Neutrophil (primary cell): ENCODE results near the gene FOSB.

Experiments
- H3K27ac ChIP-seq: fragments of 200-600 bp; sonication (generic); 2 replicates; pipeline ENCODE4 v1.5.1; 2016; ENCODE audit warnings: mild to moderate bottlenecking, moderate library complexity
- H3K27me3 ChIP-seq: fragments of 200-600 bp; sonication (generic); 2 replicates; pipeline ENCODE4 v1.6.0; 2016; ENCODE audit warnings: mild to moderate bottlenecking
- H3K36me3 ChIP-seq: fragments of 200-600 bp; sonication (generic); 2 replicates; pipeline ENCODE4 v1.5.1; 2017
- H3K4me1 ChIP-seq, 2 experiments: fragments of 200-600 bp in 1 of 2; sonication (generic) in 1 of 2; 1 replicate in 1 of 2; 2 replicates in 1 of 2; pipeline versions ENCODE4 v1.5.1 to v1.6.1; 2013 to 2016; ENCODE audit warnings: low read depth in 1 of 2, low read length in 1 of 2, mild to moderate bottlenecking in 1 of 2, moderate library complexity in 1 of 2; ENCODE audit not compliant: control insufficient read depth in 1 of 2, insufficient read depth in 1 of 2
- H3K4me3 ChIP-seq, 2 experiments: fragments of 200-600 bp in 1 of 2; sonication (generic) in 1 of 2; 1 replicate in 1 of 2; 2 replicates in 1 of 2; pipeline ENCODE4 v1.5.1; 2013 to 2016; ENCODE audit warnings: low read depth in 1 of 2, low read length in 1 of 2, mild to moderate bottlenecking in 1 of 2, moderate library complexity in 1 of 2
- H3K9me3 ChIP-seq: fragments of 200-600 bp; sonication (generic); 2 replicates; pipeline ENCODE4 v1.5.1; 2016
- CTCF ChIP-seq: fragments of 200-600 bp; sonication (generic); IDR thresholded peaks from 2 replicates; pipeline ENCODE4 v1.5.1; 2016; ENCODE audit warnings: antibody characterized with exemption

The FOSB gene

DNA sequence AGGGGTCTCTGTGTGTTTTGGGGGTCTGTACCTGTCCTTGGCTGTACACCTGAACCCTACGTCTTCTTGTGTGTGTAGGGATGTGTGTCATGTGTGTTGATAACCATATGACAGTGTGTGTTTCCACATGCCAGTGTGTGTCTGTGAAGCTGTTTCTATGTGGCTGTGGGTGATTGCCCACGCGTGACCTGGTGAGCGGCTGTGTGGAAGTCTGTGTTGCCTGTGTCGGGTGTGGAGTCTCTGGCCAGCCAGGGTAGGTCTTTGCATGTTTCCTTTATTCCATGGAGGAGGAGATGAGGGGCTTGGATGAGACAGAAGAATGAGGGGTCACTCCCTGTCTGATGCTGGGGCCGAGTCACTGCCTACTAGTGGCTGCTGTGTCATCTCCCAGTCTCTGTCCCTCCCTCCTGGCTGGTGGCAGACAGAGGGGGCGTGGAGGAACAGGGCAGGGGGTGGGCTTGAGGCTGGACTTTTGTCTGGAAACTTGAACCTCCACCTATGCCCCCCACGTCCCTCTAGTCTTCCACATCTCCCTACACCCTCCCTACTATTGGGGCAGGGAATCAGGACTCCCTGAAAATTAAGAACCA is 2.8 kb upstream of the FOSB start:
- no peak overlapping the region for H3K4me3 ChIP-seq
- TF ChIP-seq CTCF = no peak
- H3K27ac ChIP-seq = no peak overlapping the region

DNA sequence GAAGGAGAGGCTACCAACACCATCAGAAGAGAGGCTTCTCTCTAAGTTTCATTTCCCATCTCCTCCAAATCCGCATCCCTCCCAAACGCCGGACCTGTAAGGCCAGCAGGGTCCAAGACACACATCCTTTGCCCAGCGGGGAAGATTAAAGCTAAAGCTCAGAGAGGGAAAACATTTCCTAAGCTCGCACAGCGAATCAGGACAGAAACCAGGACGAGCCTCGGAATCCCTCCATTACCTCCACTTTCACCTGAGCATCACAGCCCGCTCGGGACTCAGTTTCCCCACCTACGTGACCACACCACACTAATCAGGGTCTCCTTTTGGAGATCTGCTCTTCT is 711 bp upstream of the FOSB start:
- Histone ChIP-seq H3K27ac (peak overlapping the region; percentile 91), H3K9me3 (no peaks in the 10 kb centered on the region), H3K4me3 (peak overlapping the region; percentile 66 to 73), H3K27me3 (peaks cover 62% of the 10 kb centered on the region), H3K4me1 (peaks cover 31 to 32% of the 10 kb centered on the region in 2 experiments), H3K36me3 (no peaks in the 10 kb centered on the region)
- TF ChIP-seq CTCF = no peak

More for the DNA sequence above, 2.8 kb upstream of the FOSB start:
- no peaks in the 10 kb centered on the region for H3K36me3 ChIP-seq
- H3K4me1 ChIP-seq = peaks cover 27 to 28% of the 10 kb centered on the region in 2 experiments
- peaks cover 49% of the 10 kb centered on the region for H3K27me3 ChIP-seq
- no peaks in the 10 kb centered on the region for H3K9me3 ChIP-seq

GRCh38 chr19:45468159-45468651 is 409 bp downstream of the FOSB start:
- H3K36me3 ChIP-seq = no peaks in the 10 kb centered on the region
- peak overlapping the region; percentile 66 to 73 for H3K4me3 ChIP-seq
- H3K27ac ChIP-seq = peak overlapping the region; percentile 91
- peaks cover 37 to 43% of the 10 kb centered on the region in 2 experiments for H3K4me1 ChIP-seq
- no peaks in the 10 kb centered on the region for H3K9me3 ChIP-seq
- no peak for TF ChIP-seq CTCF
- H3K27me3 ChIP-seq = peaks cover 67% of the 10 kb centered on the region

DNA sequence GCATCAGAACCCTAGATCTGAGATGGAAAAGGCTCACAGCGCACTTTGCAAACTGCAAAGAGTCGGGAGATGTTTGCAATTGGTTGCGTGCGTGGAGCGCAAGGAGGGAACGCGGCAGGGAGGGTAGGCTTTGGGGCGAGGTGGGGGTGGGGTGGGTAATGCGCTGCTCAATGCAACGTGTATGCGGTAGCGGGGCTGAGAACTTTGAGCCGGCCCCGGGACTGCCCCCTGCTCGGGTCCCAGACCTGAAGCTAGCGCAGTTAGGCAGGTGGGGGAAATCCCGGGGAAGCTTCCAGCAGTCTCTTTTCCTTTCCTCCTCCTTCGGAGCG is 971 bp downstream of the FOSB start:
- H3K27me3 ChIP-seq = peaks cover 73% of the 10 kb centered on the region
- H3K4me1 ChIP-seq = peaks cover 37 to 44% of the 10 kb centered on the region in 2 experiments
- H3K36me3 ChIP-seq = no peaks in the 10 kb centered on the region
- H3K9me3 ChIP-seq = no peaks in the 10 kb centered on the region
- H3K4me3 ChIP-seq = peak overlapping the region; percentile 66 to 73
- peak overlapping the region; percentile 91 for H3K27ac ChIP-seq
- no peak for TF ChIP-seq CTCF

DNA sequence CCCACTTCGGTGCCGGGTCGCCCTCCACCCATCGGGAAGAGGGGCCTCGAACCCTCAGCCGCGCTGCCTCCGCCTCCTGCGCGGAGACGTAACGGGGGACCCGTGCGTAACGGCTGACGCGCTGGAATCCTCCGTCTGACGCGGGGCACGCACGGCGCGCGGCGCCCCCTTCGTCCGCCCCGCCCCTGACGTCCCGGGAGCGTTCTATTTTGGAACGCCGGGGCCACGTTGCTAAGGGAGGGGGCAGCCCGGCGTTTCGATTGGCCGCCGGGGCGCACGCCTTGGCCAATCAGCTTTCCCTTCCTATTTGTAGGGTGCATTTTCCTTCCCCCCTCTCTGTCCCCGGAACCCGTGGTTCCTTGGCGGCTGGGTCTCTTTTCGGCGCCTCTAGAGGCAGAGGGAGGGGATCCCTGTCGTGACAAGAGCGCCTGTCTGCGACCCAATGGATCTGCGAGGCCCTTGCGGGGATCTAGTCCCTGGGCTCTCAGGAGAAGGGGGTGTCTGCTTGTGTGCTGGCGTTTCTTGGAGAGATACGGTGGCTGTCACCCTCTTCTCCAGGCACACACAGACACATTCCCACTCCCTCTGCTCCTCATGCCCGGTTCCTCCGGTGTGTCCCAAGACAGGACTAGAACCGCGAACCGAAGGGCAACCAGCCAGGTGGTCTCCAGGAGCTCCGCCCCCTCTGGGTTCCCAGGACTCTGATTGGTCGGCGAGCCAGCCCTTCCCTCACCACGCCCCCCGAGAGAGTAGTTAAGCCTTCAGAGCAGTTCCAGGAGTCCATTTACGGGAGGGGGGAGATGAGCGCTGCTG is 1.5 kb downstream of the FOSB start:
- Histone ChIP-seq H3K36me3 (no peaks in the 10 kb centered on the region), H3K9me3 (no peaks in the 10 kb centered on the region), H3K4me3 (peak overlapping the region; percentile 66 to 73), H3K27ac (peak overlapping the region; percentile 91), H3K27me3 (peaks cover 77% of the 10 kb centered on the region), H3K4me1 (peaks cover 37 to 44% of the 10 kb centered on the region in 2 experiments)
- peak; percentile 33 for TF ChIP-seq CTCF
